Hepatocyte (in vitro differentiated cells): ENCODE results near the gene KCNQ1. TPM values are rescaled to one million over a fixed set of nuclear protein-coding genes. Genes with fewer than 3 reads are reported as not detected.
A peak's percentile ranks its signal among the peaks of the same experiment; 100 is the strongest.

ENCODE experiments used
- DNase-seq: peaks from one replicate; pipeline ENCODE4 v3.0.0-alpha.2; 2016; ENCODE audit warnings: low spot score
- H2AFZ ChIP-seq: fragments of 200-600 bp; sonication (generic); 2 replicates; pipeline ENCODE4 v1.6.0; 2016; ENCODE audit warnings: antibody characterized with exemption, mild to moderate bottlenecking
- H3K27ac ChIP-seq: fragments of 200-600 bp; sonication (generic); 2 replicates; pipeline ENCODE4 v1.5.1; 2016; ENCODE audit warnings: mild to moderate bottlenecking
- H3K27me3 ChIP-seq: fragments of 200-600 bp; sonication (generic); 2 replicates; pipeline ENCODE4 v1.6.1; 2016
- H3K36me3 ChIP-seq: fragments of 200-600 bp; sonication (generic); replicated peaks from 2 replicates; pipeline ENCODE4 v1.5.1; 2016; ENCODE audit warnings: low read depth; ENCODE audit not compliant: insufficient read depth
- H3K4me1 ChIP-seq: fragments of 200-600 bp; sonication (generic); 2 replicates; pipeline ENCODE4 v1.5.1; 2016; ENCODE audit warnings: mild to moderate bottlenecking, moderate library complexity; ENCODE audit not compliant: insufficient read depth
- H3K4me2 ChIP-seq: fragments of 200-600 bp; sonication (generic); 2 replicates; pipeline ENCODE4 v1.6.0; 2016
- H3K4me3 ChIP-seq: fragments of 200-600 bp; sonication (generic); 2 replicates; pipeline ENCODE4 v1.5.1; 2016; ENCODE audit warnings: mild to moderate bottlenecking
- H3K79me2 ChIP-seq: fragments of 200-600 bp; sonication (generic); 2 replicates; pipeline ENCODE4 v1.6.0; 2017; ENCODE audit warnings: mild to moderate bottlenecking
- H3K9me2 ChIP-seq: fragments of 200-600 bp; sonication (generic); replicated peaks from 2 replicates; pipeline ENCODE4 v1.6.0; 2017; ENCODE audit warnings: mild to moderate bottlenecking; ENCODE audit not compliant: insufficient read depth
- H3K9me3 ChIP-seq: fragments of 200-600 bp; sonication (generic); 2 replicates; pipeline ENCODE4 v1.5.1; 2016; ENCODE audit warnings: low read depth, mild to moderate bottlenecking
- H4K20me1 ChIP-seq: fragments of 200-600 bp; sonication (generic); 2 replicates; pipeline ENCODE4 v1.6.0; 2016; ENCODE audit warnings: mild to moderate bottlenecking; ENCODE audit not compliant: insufficient read depth, poor library complexity, severe bottlenecking
- EZH2 ChIP-seq: fragments of 200-600 bp; sonication (generic); IDR thresholded peaks from 2 replicates; pipeline ENCODE4 v1.6.1; 2016; ENCODE audit warnings: antibody characterized with exemption, mild to moderate bottlenecking, borderline replicate concordance
- EZH2phosphoT487 ChIP-seq: fragments of 200-600 bp; sonication (generic); IDR thresholded peaks from one replicate; pipeline ENCODE4 v1.6.1; 2018; ENCODE audit warnings: antibody characterized with exemption, mild to moderate bottlenecking, low read depth, moderate library complexity; ENCODE audit not compliant: unreplicated experiment, severe bottlenecking
- WGBS: methylation state at CpG from one replicate; pipeline ENCODE4 v1.1.6; 2016; ENCODE audit warnings: low lambda C conversion rate; ENCODE audit errors: missing lambda C conversion rate; 5-methylcytosine and 5-hydroxymethylcytosine counted together
- polyA plus RNA-seq: library from polyadenylated mRNA; unstranded; fragments of >200 nt; fragmentation: Nextera tagmentation; extraction: Ambion mirVana; gene quantifications from 2 replicates; pipeline ENCODE4 v1.2.1, GENCODE V29; 2016
- total RNA-seq: library from RNA; depleted of rRNA; stranded (reverse); fragments of >200 nt; gene quantifications from 2 replicates; pipeline ENCODE4 v1.2.3, GENCODE V29; 2014
- TF ChIP-seq, protein P1 (sequence below): fragments of 200-600 bp; sonication (generic); IDR thresholded peaks from 2 replicates; pipeline ENCODE4 v1.5.1; 2016; ENCODE audit warnings: antibody characterized with exemption, mild to moderate bottlenecking; ENCODE audit not compliant: poor library complexity

KCNQ1 gene
- total and polyA plus RNA-seq, 2 experiments from 2014 or later = 1.8 to 6.4 TPM

DNA sequence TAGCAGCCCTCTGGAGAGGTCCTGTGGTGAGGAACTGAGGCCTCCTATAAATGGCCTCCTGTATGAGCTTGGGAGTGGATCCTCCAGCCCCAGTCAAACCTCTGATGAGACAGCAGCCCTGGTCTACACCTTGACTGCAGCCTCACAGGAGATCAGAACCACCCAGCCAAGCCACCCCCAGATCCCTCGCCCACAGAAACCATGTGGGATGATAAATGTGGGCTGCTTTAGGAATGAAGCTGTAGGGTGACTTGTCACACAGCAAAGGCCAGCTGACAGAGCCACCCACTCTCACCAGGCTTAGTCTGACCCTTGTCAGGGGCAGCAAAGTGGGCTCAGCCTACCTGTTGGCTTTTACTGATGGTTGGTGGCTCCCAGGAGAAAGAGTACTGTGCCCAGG is 261.5 kb downstream of the KCNQ1 start:
- H3K4me2 ChIP-seq = no peak overlapping the region
- H3K36me3 ChIP-seq = no peaks in the 10 kb centered on the region
- H3K27ac ChIP-seq = no peak overlapping the region
- peaks cover 42% of the 10 kb centered on the region for H3K4me1 ChIP-seq
- no peaks in the 10 kb centered on the region for H3K9me3 ChIP-seq
- 92% methylated on average over 1 of the region's 1 CpG for WGBS
- no peaks in the 10 kb centered on the region for H3K9me2 ChIP-seq
- H2AFZ ChIP-seq = no peak overlapping the region
- no peaks in the 10 kb centered on the region for H4K20me1 ChIP-seq
- DNase-seq = no peak
- no peaks in the 10 kb centered on the region for H3K79me2 ChIP-seq
- no peaks in the 10 kb centered on the region for H3K27me3 ChIP-seq
- no peak overlapping the region for H3K4me3 ChIP-seq
- TF ChIP-seq EZH2 (no peak), EZH2phosphoT487 (no peak)
- TF ChIP-seq, protein P1, sequence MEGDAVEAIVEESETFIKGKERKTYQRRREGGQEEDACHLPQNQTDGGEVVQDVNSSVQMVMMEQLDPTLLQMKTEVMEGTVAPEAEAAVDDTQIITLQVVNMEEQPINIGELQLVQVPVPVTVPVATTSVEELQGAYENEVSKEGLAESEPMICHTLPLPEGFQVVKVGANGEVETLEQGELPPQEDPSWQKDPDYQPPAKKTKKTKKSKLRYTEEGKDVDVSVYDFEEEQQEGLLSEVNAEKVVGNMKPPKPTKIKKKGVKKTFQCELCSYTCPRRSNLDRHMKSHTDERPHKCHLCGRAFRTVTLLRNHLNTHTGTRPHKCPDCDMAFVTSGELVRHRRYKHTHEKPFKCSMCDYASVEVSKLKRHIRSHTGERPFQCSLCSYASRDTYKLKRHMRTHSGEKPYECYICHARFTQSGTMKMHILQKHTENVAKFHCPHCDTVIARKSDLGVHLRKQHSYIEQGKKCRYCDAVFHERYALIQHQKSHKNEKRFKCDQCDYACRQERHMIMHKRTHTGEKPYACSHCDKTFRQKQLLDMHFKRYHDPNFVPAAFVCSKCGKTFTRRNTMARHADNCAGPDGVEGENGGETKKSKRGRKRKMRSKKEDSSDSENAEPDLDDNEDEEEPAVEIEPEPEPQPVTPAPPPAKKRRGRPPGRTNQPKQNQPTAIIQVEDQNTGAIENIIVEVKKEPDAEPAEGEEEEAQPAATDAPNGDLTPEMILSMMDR = no peak

DNA sequence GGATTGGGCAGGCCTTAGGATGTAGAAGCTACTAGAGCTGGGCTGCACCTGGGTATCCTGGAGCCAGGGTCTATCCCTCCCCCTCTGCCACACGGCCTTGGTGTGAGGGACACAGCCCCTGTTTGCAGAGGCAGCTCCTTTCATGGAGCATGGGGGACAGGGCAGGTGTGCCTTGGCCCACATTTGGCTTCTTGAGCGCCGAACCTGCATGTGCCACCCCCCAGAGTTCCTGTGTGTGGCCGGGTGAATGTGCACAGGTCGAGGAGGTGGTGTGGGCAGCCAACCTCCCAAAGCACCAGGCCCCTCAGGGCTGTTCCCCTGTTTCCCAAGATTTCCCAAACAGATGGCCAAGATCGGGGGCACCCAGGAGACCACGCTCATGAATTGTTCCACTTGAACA is 262.9 kb downstream of the KCNQ1 start:
- Histone ChIP-seq H3K27ac (peak overlapping the region; percentile 97), H3K79me2 (no peaks in the 10 kb centered on the region), H3K36me3 (no peaks in the 10 kb centered on the region), H3K27me3 (no peaks in the 10 kb centered on the region), H3K4me3 (no peak overlapping the region), H2AFZ (no peak overlapping the region), H3K9me2 (no peaks in the 10 kb centered on the region), H4K20me1 (no peaks in the 10 kb centered on the region), H3K9me3 (no peaks in the 10 kb centered on the region), H3K4me2 (peak overlapping the region; percentile 64), H3K4me1 (peaks cover 41% of the 10 kb centered on the region)
- WGBS = 91% methylated on average over 7 of the region's 7 CpGs
- no peak for DNase-seq
- TF ChIP-seq EZH2phosphoT487 (no peak), EZH2 (no peak)
- TF ChIP-seq, protein P1 = no peak

DNA sequence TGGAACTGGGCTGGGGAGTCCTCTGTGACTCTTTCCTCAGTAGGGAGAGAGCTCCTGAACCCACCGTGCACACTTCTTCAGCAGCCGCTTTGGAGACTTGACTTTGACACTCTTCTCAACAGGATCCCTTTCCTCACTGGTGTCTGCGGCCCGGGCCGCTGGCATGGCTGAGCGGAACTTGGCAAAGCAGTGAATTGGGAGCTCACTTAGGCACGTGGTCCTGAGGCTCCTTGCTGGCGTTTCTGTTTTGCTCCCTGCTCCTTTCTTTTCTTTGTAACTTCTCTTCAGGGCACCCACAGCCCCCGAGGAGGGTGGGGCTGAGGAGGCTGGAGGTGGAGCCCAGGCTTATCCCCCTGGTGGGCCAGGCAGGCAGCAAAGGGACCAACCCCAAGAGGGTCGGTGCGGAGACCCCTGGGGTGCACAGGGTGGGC is 263.4 kb downstream of the KCNQ1 start:
- Histone ChIP-seq H3K4me3 (no peak overlapping the region), H3K27me3 (no peaks in the 10 kb centered on the region), H3K9me3 (no peaks in the 10 kb centered on the region), H4K20me1 (no peaks in the 10 kb centered on the region), H3K4me1 (peaks cover 40% of the 10 kb centered on the region), H3K27ac (peak overlapping the region; percentile 97), H3K79me2 (no peaks in the 10 kb centered on the region), H3K4me2 (peak overlapping the region; percentile 64), H3K36me3 (no peaks in the 10 kb centered on the region), H2AFZ (no peak overlapping the region), H3K9me2 (no peaks in the 10 kb centered on the region)
- WGBS = 75% methylated on average over 11 of the region's 11 CpGs
- no peak for DNase-seq
- TF ChIP-seq EZH2phosphoT487 (no peak), EZH2 (no peak)
- TF ChIP-seq, protein P1 = no peak

DNA sequence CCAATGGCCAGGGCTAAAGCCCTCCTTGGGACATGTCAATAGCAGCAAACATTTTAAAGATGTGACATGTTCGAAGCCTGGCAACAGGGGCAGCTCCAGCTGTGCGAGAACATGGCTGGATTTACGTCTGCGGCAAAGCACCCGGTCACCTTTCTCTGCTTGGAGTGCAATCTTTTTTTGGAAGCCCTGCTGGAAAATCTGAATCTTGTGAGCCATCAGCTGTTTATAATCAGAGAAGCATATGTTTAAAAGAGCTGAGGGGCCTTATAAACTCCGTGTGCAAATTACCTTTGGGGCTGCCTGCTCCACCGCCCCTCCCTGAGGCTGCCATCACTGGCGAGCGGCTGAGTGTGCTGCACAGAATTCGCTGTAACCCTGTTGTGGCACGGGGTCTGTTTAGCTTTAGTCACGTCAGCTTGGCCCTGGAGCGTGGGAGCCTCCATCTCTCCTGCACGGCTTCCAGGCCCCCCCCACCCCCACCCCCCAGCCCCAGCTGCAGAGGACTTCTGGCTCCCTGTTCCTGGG is 264.0 kb downstream of the KCNQ1 start:
- Histone ChIP-seq H4K20me1 (no peaks in the 10 kb centered on the region), H3K36me3 (no peaks in the 10 kb centered on the region), H3K27me3 (no peaks in the 10 kb centered on the region), H3K27ac (peak overlapping the region; percentile 97), H3K79me2 (no peaks in the 10 kb centered on the region), H3K4me2 (peak overlapping the region; percentile 64), H3K9me3 (no peaks in the 10 kb centered on the region), H3K4me3 (no peak overlapping the region), H3K9me2 (no peaks in the 10 kb centered on the region), H2AFZ (no peak overlapping the region), H3K4me1 (peaks cover 35% of the 10 kb centered on the region)
- TF ChIP-seq, protein P1 = no peak
- DNase-seq = peak; percentile 74
- WGBS = 32% methylated on average over 14 of the region's 14 CpGs
